COLO668 (cell line): ENCODE data around the gene KCNQ1.
A peak's percentile ranks its signal among the peaks of the same experiment; 100 is the strongest.

Experiments
- DNase-seq: peaks from one replicate; lab custom pipeline; 2025; ENCODE audit not compliant: unreplicated experiment; lab: John Stamatoyannopoulos, UW

KCNQ1 gene

DNA sequence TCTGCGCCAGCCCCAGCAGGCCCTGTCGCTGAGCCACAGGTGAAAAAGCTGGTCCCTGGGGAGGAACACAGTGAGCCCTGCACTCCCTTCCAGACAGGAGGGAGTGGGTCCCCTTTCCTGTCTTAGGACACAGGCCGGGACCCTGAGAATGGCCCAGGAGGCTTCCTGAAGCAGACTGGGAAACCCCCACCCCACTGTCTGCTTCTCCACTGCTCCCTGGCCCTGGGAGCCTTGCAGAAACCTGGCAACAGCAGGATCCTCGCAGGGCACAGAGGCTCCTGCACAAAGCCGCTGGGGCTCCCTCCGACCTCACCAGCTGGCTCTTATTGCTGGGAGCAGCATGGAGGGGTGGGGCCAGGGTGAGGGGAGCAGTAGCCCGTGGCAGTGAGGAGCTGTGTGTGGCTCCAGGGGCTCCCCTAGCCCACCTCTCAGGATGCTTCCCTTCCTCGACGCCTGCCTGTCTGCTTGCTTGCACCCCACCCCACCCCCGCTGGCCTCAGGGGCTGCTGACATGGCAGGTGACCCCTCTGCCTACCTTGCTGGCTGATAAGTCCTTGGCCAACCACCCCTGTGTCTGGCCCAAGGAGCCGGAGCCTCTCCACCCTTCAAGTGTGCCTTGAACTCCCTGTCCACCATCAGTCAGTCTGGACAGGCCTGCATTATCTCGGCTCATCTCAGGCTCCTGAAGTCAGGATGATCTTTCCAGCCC, 327.1 kb downstream of the KCNQ1 start:
- DNase-seq: no peak

GRCh38 chr11:2772544-2773031, 327.8 kb downstream of the KCNQ1 start:
- DNase-seq: peak; percentile 11

DNA sequence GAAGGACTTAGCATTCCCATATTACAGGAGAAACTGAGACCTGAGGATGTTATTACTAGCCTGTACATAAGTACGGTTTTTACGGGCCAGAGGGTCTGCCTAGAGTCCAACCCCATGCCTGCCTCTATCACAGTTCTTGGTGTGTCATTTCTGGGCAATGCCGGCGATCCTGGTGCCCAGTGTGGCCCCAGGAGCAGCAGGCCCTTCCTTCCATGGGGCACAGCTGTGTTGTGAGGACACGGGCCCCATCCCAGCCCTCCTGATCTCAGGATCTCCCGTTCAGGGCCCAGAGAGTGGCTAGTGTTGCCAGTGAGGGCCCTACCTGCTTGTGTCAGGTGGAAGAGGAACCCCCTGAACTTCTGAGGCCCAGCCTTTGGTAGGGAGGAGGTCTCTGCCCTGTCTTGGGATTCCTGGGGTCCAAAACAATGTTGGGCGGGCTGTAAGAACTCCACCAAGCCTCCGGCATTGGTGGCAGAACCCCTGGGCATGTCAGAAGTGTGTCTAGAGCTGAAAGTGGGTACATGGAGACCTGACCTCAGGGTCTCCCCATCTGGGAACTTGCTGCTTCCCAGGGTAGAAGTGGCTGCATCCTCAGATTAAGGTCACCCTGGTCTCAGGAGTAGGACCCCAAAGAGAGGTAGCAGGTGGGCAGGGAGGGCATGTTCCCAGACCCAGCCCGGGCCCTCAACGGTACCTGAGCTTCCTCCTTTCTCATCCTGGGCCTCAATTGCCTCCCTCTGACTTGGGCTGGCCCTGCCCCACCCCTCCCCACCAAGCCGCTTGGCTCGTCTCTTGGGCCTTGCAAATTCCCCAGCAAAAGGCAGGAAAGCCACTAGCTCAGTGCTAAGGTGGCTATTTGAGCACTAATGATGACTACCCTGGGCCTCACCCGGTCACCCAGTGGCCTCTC, 329.6 kb downstream of the KCNQ1 start:
- no peak for DNase-seq

DNA sequence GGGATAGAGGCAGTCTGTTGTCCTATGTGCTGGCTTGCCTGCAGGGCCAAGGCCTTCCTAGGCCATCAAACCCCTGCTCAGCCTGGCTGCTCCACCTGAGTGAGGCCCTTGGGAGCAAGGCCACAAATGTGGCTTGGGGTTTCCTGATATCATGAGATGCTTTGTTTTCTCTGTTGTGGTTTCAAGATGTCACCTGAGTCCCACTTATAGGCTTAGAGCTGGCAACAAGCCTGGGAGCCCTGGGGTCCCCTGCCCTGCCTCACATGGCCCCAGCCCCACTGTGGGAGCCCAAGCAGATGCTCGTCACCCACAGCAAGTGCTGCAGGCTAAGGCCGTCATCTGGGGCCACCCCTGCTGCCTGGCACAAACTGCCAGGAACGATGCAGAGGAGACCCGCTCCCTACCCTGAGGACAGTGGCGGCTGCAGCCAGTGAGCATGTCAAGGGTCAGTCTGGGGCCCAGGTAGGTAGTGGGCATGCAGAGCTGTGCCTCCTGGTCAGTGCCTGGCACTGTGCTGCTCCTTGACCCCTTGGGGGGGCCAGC, 330.3 kb downstream of the KCNQ1 start:
- DNase-seq: no peak

DNA sequence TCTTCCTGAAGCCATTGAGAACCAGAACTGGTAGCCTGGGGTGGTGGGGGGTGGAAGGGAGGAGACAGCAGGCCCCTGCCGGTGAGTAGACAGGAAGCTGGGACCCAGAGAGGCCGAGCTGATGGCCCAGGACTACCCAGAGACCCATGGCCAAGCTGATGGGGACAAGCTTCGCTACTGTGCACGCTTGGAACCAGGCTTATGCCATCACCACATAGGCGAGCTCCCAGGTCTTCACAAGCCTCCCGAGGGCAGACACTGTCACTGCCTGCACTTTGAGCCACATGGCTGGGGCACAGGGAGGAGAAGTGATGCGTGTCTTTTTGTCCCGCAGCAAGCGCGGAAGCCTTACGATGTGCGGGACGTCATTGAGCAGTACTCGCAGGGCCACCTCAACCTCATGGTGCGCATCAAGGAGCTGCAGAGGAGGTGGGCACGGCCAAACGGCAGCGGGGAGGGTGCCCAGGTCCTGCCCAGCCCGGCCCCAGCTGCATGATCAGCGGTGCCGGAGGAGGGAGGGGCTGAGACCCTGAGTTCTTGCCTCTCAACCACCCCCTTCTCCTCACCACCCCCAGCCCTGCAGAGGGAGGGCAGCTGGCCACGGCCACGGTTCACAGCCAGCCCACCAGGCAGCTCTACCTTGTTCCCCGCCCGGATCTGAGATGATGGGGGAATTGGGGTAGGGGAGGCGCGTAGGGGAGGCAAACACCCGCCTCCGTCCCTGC, 331.0 kb downstream of the KCNQ1 start:
- DNase-seq: no peak

DNA sequence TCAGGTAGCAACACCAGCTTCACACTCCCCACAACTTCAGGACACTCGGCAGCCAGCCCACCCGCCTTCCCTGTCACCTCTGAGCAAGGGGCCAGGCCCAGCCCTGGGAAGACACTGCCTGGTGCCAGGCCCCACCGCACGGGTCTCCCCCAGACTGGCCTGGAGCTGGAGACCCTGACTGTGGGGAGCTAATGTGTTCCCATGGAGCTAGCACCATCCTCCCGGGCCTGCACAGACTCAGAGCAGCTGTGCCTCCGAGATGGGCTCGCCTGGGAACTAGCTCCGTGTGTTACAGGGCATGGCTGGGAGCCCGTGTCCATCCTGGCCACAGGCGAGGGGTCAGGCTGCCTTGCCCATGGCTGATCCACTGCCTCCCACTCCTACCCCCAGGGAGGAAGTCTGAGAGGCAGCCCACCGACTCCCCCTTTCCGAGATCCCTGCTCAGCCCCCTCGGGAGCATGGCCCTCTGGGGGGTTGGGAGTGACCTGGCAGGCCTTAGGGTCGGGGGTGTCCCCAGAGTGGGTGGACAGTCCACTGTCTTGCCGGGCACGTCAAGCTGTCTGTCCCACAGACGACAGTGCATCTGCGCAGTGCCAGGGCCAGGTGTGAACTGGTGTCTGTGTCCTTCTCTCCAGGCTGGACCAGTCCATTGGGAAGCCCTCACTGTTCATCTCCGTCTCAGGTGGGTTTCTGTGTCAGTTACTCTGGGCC, 331.7 kb downstream of the KCNQ1 start:
- DNase-seq: no peak

DNA sequence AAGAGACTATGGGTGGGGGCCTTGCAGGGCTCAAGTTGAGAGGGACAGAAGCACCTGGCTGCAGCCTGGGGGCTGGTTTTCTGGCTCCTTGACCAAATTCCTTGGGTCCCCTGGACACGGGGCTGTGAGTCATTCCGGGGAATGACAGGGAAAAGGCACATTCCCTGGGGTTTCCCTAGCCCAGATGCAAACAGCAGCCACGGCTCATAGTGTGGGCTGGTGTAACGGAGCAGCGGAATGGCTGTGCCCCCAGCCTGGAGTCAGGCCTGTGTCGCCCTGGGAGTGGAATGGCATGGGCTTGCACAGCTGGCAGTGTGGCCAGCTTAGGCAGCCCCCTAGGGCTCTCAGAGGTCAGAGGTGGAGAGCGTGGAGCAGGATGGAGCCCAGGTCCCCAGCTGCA, 332.6 kb downstream of the KCNQ1 start:
- no peak for DNase-seq

GRCh38 chr11:2777871-2778629, 333.2 kb downstream of the KCNQ1 start:
- peak; percentile 10 for DNase-seq

- DNase-seq: peak; percentile 58
These were observed 334.1 kb downstream of the KCNQ1 start for GRCh38 chr11:2778630-2779498.

DNA sequence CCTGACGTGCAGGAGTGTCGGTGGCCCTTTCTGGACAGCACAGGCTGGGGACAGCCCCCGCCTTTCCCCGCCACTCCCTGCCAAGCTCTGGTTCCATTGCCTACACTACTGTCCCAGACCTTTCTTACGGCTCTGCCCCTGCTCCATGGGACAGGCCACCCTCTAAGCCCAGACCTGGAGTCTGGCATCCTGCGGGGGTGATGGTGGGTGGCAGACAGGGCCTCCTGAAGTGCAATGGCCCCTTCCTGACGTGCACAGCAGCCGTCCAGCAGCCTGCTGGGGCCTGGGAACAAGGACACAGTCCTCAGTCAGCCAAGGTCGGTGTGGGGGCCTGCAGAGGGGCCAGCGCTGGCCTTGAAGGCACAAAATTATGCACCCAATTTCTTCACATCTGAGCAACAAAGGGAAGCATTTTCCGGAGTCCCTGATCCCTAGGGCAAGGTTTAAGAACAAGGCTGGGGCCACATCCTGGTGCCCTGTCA, 334.7 kb downstream of the KCNQ1 start:
- DNase-seq: no peak

- no peak for DNase-seq
These were observed 335.4 kb downstream of the KCNQ1 start for GRCh38 chr11:2779981-2780849.

- no peak for DNase-seq
These were observed 336.1 kb downstream of the KCNQ1 start for GRCh38 chr11:2780850-2781407.

GRCh38 chr11:2781408-2782274, 336.8 kb downstream of the KCNQ1 start:
- no peak for DNase-seq

DNA sequence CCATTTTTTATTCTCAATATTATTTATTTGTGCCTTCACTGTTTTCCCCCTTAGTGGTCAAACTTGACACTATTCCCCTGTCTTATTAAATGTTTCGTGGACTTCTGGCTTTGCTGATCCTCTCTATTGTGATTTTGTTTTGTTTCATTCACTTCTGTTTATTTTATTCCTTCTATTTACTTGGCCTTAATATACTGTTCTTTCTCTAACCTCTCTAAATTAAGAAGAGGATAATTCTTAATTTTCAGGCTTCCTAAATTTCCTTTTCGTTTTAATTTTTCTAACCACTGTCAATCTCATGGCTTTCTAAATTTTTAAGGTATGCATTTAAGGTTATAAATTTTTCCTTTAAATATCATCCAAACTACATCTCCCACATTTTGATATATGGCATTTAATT, 338.0 kb downstream of the KCNQ1 start:
- no peak for DNase-seq

DNA sequence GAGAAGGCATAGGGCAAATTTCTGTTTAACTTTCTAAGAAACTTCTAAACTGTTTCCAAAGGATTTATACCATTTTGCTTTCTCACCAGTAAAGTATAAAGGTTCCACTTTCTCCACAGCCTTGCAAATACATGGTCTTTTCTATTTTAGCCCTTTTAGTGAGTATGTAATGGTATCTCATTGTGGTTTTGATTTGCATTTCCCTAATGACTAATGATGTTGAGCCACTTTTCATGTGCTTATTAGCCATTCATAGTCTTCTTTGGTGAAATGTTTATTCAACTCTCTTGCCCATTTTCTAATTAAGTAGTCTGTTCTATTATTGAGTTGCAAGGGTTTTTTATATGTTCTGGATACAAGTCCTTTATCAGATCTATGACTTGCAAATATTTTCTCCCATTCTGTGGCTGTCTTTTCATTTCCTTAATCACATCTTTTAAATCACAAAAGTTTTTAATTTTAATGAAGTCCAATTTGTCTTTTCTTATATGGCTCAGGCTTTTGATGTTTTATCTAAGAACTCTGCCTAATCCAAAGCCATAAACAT, 338.8 kb downstream of the KCNQ1 start:
- no peak for DNase-seq

DNA sequence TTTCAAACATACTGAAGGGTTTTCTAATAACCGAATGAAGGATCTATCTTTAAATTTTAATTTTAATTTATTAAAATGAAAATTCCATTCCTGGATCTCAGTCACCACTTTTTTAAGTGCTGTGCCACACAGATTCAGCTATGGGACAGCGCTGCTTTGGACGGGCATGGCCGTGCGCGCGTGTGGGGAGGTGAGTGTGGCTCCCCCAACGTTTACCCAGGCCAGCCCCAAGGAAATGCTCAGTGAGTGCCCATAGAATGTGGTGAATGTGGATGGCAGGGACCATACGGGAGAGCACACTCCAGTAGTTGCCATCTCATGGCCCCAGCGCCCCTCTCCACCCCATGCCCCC, 343.0 kb downstream of the KCNQ1 start:
- no peak for DNase-seq
